WTC11 (cell line): ENCODE data around the gene RPL36A.

Experiments
- ATF2 ChIP-seq: sonication (generic); formaldehyde crosslinking; IDR thresholded peaks from 2 replicates; pipeline ENCODE4 v1.8.1; 2022; ENCODE audit warnings: low read depth, missing genetic modification reagents, borderline replicate concordance
- CREB1 ChIP-seq: sonication (generic); formaldehyde crosslinking; IDR thresholded peaks from 2 replicates; pipeline ENCODE4 v1.8.0; 2023; ENCODE audit warnings: mild to moderate bottlenecking, missing genetic modification reagents
- CTCF ChIP-seq: fragments of 200-600 bp; IDR thresholded peaks from 2 replicates; pipeline ENCODE4 v1.8.0; 2022; ENCODE audit warnings: antibody characterized with exemption
- ELF4 ChIP-seq: sonication (generic); formaldehyde crosslinking; IDR thresholded peaks from 2 replicates; pipeline ENCODE4 v1.8.1; 2022; ENCODE audit warnings: low read depth, mild to moderate bottlenecking, moderate library complexity, missing genetic modification reagents
- SMAD3 ChIP-seq: sonication (generic); formaldehyde crosslinking; IDR thresholded peaks from 2 replicates; pipeline ENCODE4 v1.8.0; 2022; ENCODE audit warnings: missing genetic modification reagents, mild to moderate bottlenecking, borderline replicate concordance
- TEAD4 ChIP-seq: sonication (generic); formaldehyde crosslinking; IDR thresholded peaks from 2 replicates; pipeline ENCODE4 v1.8.0; 2022; ENCODE audit warnings: mild to moderate bottlenecking, missing genetic modification reagents
- TF ChIP-seq, protein P1 (sequence below): sonication (generic); formaldehyde crosslinking; IDR thresholded peaks from 2 replicates; pipeline ENCODE4 v1.8.1; 2023; ENCODE audit warnings: mild to moderate bottlenecking, missing genetic modification reagents, moderate library complexity
- TF ChIP-seq, protein P2 (sequence below): sonication (generic); formaldehyde crosslinking; IDR thresholded peaks from 2 replicates; pipeline ENCODE4 v1.8.0; 2023; ENCODE audit warnings: missing genetic modification reagents
- TF ChIP-seq, protein P3 (sequence below): fragments of 250-450 bp; sonication (Bioruptor Pico); IDR thresholded peaks from 2 replicates; pipeline ENCODE4 v1.9.0; 2021; ENCODE audit warnings: mild to moderate bottlenecking
- TF ChIP-seq, protein P4 (sequence below): sonication (generic); formaldehyde crosslinking; conservative IDR thresholded peaks from 2 replicates; pipeline ENCODE4 v1.8.1; 2022; ENCODE audit warnings: mild to moderate bottlenecking, missing genetic modification reagents
- TF ChIP-seq, protein P5 (sequence below): sonication (generic); formaldehyde crosslinking; IDR thresholded peaks from 2 replicates; pipeline ENCODE4 v1.8.0; 2022; ENCODE audit warnings: mild to moderate bottlenecking, missing genetic modification reagents

DNA sequence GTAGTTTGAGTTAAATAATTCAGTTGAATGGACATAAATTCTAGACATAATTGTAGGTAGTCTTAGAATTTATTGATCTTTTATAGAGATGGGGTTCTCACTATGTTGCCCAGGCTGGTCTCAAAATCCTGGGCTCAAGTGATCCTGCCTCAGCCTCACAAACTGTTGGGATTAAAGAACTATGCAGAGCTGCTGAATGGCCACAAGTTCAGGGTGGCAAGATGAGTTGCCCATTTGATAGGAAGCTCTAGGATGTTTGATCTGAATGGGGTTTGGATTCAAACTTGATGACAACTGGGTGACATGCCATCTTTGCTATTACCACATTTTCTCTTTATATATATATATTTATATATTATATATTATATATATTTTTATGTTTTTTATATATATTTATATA is 3.6 kb downstream of the RPL36A start:
- TF ChIP-seq CTCF (no peak), CREB1 (CRISPR knock-in tag) (no peak), TEAD4 (CRISPR knock-in tag) (no peak), ELF4 (no peak), ATF2 (no peak), SMAD3 (CRISPR knock-in tag) (no peak)
- TF ChIP-seq, protein P1, sequence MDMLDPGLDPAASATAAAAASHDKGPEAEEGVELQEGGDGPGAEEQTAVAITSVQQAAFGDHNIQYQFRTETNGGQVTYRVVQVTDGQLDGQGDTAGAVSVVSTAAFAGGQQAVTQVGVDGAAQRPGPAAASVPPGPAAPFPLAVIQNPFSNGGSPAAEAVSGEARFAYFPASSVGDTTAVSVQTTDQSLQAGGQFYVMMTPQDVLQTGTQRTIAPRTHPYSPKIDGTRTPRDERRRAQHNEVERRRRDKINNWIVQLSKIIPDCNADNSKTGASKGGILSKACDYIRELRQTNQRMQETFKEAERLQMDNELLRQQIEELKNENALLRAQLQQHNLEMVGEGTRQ (CRISPR knock-in tag), result no peak
- TF ChIP-seq, protein P2, sequence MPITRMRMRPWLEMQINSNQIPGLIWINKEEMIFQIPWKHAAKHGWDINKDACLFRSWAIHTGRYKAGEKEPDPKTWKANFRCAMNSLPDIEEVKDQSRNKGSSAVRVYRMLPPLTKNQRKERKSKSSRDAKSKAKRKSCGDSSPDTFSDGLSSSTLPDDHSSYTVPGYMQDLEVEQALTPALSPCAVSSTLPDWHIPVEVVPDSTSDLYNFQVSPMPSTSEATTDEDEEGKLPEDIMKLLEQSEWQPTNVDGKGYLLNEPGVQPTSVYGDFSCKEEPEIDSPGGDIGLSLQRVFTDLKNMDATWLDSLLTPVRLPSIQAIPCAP (CRISPR knock-in tag), result no peak
- TF ChIP-seq, protein P3, sequence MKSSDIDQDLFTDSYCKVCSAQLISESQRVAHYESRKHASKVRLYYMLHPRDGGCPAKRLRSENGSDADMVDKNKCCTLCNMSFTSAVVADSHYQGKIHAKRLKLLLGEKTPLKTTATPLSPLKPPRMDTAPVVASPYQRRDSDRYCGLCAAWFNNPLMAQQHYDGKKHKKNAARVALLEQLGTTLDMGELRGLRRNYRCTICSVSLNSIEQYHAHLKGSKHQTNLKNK, result no peak
- TF ChIP-seq, protein P4, sequence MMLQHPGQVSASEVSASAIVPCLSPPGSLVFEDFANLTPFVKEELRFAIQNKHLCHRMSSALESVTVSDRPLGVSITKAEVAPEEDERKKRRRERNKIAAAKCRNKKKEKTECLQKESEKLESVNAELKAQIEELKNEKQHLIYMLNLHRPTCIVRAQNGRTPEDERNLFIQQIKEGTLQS, result no peak
- TF ChIP-seq, protein P5, sequence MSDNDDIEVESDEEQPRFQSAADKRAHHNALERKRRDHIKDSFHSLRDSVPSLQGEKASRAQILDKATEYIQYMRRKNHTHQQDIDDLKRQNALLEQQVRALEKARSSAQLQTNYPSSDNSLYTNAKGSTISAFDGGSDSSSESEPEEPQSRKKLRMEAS (CRISPR knock-in tag), result no peak
